ENCODE results near the gene KRT26. TPM values are rescaled to one million over a fixed set of nuclear protein-coding genes. Genes with fewer than 3 reads are reported as not detected.
A peak's percentile ranks its signal among the peaks of the same experiment; 100 is the strongest.

The KRT26 gene
- total and polyA plus RNA-seq, 2 of the 4 experiments (the other 2 are of a cell fraction), result not detected

GRCh38 chr17:40820228-40820838, 48.3 kb upstream of the KRT26 start:
- POLR2A ChIA-PET (ENCODE audit: unreplicated experiment), result no interaction called here
- no peak overlapping the region for H3K9ac ChIP-seq (ENCODE audit: low read depth, low read length)
- no peak overlapping the region for H2AFZ ChIP-seq (replicated peaks; ENCODE audit: low read length, poor library complexity)

More at GRCh38 chr17:40820228-40820838, 48.3 kb upstream of the KRT26 start:
- Histone ChIP-seq H3K14ac (replicated peaks; ENCODE audit: low read depth, low read length) (no peak overlapping the region), H3K4me3 (ENCODE audit: insufficient read depth, low read depth, low read length) (no peak overlapping the region), H4K91ac (ENCODE audit: insufficient read depth, low read depth, low read length) (no peak overlapping the region), H4K20me1 (ENCODE audit: insufficient read depth, low read length) (no peaks in the 10 kb centered on the region), H2BK120ac (ENCODE audit: low read depth, low read length) (no peak overlapping the region), H3K4ac (ENCODE audit: low read depth, low read length) (peak overlapping the region; percentile 1; the same call in 1 of the 2 replicates), H3K4me2 (ENCODE audit: low read depth, low read length) (0 out of 2 replicates have a peak overlapping the region, but pooled peaks have one; percentile 10), H3K56ac (ENCODE audit: extremely low read depth, insufficient read depth, low read length) (no peak overlapping the region), H3K27me3 (ENCODE audit: control insufficient read depth, insufficient read depth, low read length) (no peaks in the 10 kb centered on the region), H3K18ac (ENCODE audit: low read depth, low read length) (no peak overlapping the region), H2AK5ac (ENCODE audit: low read depth, low read length) (peak overlapping the region; percentile 5), H4K5ac (ENCODE audit: low read depth, low read length) (peak overlapping the region; percentile 46), H4K8ac (ENCODE audit: low read depth in 2 of 2, low read length in 2 of 2) (peak overlapping the region; percentile 34 to 97; a peak in 2 of 4 replicates), H3K23ac (ENCODE audit: low read depth, low read length) (no peak overlapping the region), H3K27ac (ENCODE audit: insufficient read depth, low read length) (no peak overlapping the region; the same call in 1 of the 2 replicates), H3K4me1 (ENCODE audit: control insufficient read depth, insufficient read depth, low read length) (peaks cover 5% of the 10 kb centered on the region; the same call in 1 of the 2 replicates), H2BK20ac (ENCODE audit: low read depth, low read length) (no peak overlapping the region), H2AK9ac (replicated peaks; ENCODE audit: low read depth, low read length, poor library complexity) (no peak overlapping the region), H2BK15ac (ENCODE audit: low read depth, low read length) (0 out of 3 replicates have a peak overlapping the region, but pooled peaks have one; percentile 11), H3K79me1 (ENCODE audit: low read depth in 1 of 2, low read length in 2 of 2) (peaks cover 30 to 38% of the 10 kb centered on the region in 2 experiments), H2BK5ac (ENCODE audit: low read depth, low read length, poor library complexity, severe bottlenecking) (peak overlapping the region; percentile 88), H3K9me3 (ENCODE audit: control insufficient read depth, insufficient read depth, low read length) (no peaks in the 10 kb centered on the region), H3K9me1 (ENCODE audit: insufficient read depth, low read length) (peaks cover 3% of the 10 kb centered on the region), H3K36me3 (ENCODE audit: control insufficient read depth, insufficient read depth, low read length) (peaks cover 10% of the 10 kb centered on the region)
- no TSS peak for BruUV-seq (replicated peaks)
- CTCF ChIA-PET, result no interaction called here
- no peak for ATAC-seq (ENCODE audit: low read depth)
- TF ChIP-seq BHLHE40 (IDR thresholded peaks at IDR 0.05; ENCODE audit: low read depth, low read length) (no peak), CEBPB (IDR thresholded peaks at IDR 0.05; ENCODE audit: low read depth, low read length) (no peak), RFX5 (IDR thresholded peaks at IDR 0.05; ENCODE audit: low read depth, low read length) (no peak), USF2 (IDR thresholded peaks at IDR 0.05; ENCODE audit: low read depth, low read length) (no peak), CHD1 (IDR thresholded peaks at IDR 0.05; ENCODE audit: low read depth, low read length) (no peak), NFE2L2 (IDR thresholded peaks at IDR 0.05; ENCODE audit: low read depth, low read length) (no peak), SMC3 (IDR thresholded peaks at IDR 0.05; ENCODE audit: low read depth, low read length) (no peak), MAFK (IDR thresholded peaks at IDR 0.05; ENCODE audit: low read depth, low read length) (no peak), RAD21 (IDR thresholded peaks at IDR 0.05; ENCODE audit: low read length) (no peak), CTCF (conservative IDR thresholded peaks at IDR 0.05; ENCODE audit: low read depth, low read length) (no peak), MXI1 (IDR thresholded peaks at IDR 0.05; ENCODE audit: borderline replicate concordance, low read depth, low read length) (no peak), ELK1 (IDR thresholded peaks at IDR 0.05; ENCODE audit: borderline replicate concordance, low read depth, low read length) (no peak), MAZ (IDR thresholded peaks at IDR 0.05; ENCODE audit: borderline replicate concordance, low read depth, low read length) (no peak), FOS (IDR thresholded peaks at IDR 0.05; ENCODE audit: low read depth, low read length) (no peak), RCOR1 (IDR thresholded peaks at IDR 0.05; ENCODE audit: insufficient replicate concordance, low read length) (no peak), POLR2A (IDR thresholded peaks at IDR 0.05; ENCODE audit: low read depth, low read length) (no peak)
- intact Hi-C loops (cut with micrococcal nuclease), result no loop called here
- dilution Hi-C loops (cut with HindIII; ENCODE audit: low sequenced_read_pairs, unreplicated experiment), result no loop called here
- in situ Hi-C loops (cut with MboI; ENCODE audit: low sequenced_read_pairs), result no loop called here
- no peak for DNase-seq
- WGBS, 2 experiments (ENCODE audit: extremely low coverage in 2 of 2, insufficient read length in 1 of 2), result 74% methylated on average over 3 of the region's 9 CpGs; no CpG with 5 or more reads in 1 of the 2 experiments
